GM21576 (cell line): ENCODE data around the gene LMF2.

Experiments used
- ATAC-seq: cut with Tn5 transposase; IDR thresholded peaks from one replicate; pipeline ENCODE4 v1.9.1; 2021; ENCODE audit warnings: mild to moderate bottlenecking, moderate library complexity; ENCODE audit not compliant: unreplicated experiment

The LMF2 gene

DNA sequence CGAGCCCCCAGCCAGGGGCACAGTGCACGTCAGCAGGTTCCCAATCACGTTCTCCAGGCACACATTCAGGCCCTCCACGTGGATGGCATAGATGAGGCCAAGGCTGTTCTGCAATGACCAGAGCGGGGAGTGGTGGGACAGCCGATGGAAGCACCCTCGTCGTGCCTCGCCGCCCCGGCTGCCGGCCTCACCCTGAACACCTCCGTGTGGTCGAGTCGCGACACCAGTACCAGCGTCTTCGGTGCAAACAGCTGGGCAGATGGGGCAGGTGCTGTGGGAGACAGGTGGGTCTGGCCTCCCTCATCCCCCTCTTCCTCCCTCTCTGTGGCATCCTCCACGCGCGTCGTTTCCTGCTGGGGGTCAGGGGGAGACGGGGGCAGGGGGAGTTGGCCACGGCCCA is 40.2 kb downstream of the LMF2 start:
- ATAC-seq, result no peak

DNA sequence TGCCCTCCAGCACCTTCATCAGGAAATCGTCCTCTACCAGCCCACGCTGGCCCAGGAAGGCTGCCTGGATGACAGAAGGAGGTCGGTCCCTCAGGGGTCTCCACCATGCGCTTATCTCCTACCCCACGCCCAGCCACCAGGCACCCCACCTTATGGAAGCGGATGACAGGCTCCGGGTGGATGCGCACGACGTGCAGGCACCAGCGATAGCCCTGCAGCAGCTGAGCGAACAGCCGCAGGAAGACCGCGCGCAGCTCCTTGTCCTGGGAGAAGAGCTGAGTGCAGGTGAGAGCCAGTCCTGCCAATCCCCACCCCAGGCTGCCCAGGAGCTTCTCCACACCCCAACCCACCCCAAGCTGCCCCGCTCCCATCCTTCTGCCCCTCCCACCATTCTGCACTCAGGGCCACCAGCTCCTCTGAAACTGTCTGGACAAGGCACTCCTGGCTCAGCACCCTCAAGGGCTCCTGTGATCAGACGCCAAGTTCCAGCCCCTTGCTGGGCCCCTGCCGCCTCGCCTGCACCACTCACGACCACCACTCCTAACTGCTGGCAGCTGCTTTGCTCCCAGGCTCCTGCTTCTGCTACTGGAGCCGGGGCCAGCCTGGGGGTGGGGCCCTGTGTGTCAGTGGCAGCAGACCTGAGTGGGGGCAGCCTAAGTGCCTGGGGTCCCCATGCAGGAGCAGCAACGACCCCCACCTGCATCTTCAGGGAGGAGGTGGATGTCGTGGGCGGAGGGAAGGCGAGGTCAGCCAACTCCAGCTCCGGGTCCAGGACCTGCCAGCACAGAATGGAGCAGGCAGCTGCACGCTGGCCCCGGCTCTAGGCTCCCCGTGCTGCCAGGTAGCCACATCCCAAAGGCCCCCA is 42.2 kb downstream of the LMF2 start:
- ATAC-seq, result no peak

DNA sequence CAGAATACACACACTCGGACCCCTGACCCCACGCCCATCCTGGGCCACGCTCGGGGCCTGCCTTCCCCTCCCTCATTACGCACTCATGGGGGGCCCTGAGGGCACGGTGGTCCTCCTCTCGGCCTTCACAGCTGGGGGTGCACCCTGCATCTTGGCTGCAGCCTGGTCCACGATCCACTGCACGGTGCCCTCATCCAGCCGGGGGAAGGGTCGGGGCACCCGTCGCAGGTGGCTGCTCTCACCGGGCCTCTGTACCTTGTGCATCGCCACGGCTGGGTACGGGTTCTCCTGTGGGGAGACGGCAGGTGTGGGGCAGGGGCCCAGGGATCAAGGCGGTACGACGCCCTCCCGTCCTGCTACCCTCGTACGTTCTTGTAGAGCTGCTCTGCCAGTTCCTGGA is 43.1 kb downstream of the LMF2 start:
- ATAC-seq, result no peak

DNA sequence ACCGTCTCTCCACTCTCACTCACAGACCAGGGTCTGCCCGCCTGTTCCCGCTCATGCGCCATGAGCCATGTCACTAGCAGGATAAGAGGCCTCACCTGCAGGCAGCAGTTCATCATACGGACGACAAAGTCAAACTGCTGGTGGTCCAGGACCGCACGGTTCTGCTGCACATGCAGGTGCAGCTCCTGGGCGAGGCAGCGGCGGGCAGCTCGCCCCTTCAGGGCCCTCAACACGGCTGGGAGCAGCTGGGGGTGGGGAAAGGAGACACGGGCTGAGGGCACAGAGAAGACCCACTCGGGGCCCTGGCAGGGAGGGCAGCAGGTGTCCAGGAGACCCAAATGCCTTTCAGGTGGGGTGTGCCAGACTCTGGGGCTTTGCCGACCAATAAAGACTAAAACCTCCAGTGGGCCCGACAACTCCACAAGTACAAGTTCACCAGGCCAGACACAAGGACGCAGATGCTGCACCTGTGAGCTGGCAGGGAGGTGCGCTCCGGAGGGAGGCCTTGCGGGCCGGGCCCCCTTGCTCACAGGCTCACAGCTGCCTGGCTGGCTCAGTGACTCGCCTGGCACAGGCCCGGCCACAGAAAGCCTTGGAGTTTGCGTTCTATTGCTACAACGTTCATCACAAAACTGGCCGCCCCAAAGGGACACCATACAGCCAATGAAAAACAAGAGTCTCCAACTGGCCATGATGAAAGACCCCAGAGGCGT is 44.2 kb downstream of the LMF2 start:
- ATAC-seq, result no peak

DNA sequence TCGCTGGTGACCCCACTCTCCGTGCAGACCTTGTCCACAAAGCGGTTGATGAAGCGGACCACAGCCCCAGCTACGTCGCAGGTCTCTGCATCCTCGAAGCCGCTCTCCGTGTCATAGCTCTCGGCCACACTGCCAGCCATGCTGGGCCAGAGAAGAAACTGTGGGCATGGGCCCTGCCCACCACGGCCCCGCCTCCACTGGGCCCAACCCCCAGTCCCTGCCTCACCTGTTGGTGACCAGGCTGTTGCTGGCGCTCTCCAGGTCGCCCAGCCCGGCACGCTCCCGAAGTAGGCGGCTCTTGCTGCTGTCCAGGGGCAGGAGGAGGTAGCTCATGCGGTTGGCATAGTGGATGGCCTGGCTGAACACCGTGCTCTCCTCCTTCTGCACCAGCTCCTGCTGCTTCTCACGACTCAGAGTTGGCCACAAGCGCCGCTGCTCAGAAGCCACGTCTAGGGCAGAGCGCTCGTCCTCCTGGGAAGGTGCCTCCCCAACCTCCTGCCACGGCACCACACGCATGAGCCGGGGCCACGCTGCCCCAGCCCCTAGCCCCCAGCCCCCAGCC is 45.4 kb downstream of the LMF2 start:
- no peak for ATAC-seq

DNA sequence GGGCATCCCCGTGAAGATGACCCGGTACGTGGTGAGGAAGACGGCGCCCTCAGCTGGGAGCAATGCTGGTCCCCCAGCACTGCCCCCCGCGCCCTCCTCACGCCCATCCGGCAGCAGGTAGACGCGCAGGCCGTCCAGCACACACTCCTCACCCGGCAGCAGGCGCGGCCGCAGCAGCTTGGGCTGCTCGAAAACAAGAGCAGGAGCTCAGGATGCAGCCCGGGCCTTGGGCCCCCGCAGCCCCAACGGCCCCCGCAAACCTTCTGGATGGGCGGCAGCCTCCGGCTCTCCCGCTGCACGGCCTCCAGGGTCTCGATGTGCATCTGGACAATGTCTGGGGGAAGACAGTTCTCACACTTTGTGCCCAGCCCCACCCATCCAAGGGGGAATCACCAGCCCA is 46.0 kb downstream of the LMF2 start:
- no peak for ATAC-seq

DNA sequence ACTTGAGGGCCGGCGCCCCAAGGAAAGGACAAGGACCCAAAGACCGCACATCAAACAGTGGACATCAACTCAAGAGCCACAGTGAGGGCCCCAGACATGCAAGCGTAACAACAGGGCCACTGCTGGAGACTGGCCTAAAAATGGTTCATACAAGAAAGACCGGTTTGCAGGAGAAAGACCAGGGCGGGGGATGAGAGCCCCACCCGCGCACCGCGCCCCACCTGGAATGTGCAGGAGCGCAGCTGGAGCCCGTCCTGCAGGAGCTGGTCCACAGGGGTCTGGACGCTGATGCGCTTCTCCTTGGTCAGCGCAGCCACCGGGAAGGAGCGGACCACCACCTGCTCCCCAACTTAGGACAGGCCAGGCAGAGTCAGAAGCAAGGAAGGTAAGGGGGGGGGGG is 46.6 kb downstream of the LMF2 start:
- ATAC-seq, result no peak

DNA sequence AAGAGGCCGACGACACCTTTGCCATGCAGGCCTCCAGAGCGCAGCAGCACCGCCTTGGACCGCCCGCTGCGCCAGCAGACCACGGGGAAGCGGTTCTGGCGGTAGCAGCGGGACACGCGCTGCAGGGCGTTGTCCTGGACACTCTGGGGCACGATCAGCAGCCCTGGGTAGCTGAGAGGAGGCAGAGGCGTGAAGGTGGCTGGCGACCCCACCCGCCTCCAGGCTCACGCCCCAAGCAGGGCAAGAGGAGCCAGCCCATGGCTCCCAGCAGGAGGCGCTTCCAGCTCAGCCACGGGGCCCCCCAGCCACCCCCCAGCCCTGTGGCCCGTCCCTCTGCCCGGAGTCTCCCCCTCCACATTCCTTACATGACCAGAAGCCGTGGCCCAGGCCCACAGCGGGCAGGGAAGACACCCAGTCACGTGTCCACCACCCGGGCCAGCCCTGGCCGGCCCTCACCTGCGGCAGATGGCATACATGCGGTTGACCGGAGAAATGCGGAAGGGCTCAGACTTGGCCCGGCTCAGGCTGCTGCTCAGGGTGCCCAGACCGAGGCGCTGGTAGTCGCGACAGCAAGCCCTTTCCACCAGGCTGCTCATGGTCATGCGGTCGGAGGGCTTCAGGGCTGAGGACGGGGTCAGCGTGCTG is 47.9 kb downstream of the LMF2 start:
- no peak for ATAC-seq

DNA sequence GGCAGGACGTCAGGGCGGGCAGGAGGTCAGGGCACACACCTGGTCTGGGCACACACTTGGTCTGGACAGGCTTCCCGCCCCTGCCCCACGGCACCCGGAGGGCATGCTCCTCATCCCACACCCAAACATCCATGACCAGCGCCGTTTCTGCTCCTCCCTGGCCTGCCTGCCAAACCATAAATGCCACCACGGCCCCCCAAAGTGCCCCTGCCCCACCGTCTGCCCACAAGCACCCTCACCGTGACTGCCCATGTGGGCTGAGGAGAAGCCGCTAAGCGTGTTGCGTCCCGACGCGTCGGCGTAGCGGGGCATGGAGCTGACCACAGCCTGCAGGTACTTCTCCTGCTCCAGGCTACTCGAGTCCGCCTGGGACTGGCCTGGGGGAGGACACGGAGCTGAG is 48.5 kb downstream of the LMF2 start:
- ATAC-seq, result no peak

DNA sequence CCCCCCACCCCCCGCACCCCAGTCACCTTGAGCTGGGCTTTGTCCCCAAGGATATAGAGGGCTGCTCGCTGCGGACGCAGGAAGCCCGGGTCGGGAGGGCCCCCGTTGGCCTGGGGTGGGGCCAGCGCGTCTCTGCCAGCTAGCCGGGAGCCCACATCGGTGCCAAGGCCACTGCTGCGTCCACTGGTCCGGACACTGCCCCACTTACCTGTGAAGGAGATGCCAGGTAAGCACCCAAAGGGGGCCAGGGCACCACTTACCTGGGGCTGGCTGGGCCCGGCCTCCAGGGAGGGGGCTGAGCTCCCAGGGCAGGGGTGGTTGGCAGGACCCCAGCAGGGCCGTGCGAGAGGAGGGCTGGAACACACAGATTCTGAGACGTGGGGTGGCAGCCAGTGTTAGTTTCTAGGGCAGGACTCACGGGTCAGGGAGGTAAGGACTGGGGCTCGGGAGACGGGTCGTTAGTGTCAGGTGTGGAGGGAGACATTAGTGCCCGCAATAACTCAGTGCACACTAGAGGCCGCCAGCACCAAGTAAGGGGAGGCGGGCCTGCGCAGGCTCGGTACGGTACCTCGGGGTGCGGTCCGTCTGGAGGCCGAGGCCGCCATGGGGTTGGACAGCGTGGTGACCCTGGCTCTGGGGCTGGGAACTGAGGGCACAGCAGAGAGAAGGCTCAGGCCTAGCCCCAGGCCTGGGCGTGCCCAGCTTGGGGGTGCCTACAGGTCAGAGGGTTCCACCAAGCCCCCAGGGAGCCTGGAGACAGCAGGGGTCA is 50.9 kb downstream of the LMF2 start:
- no peak for ATAC-seq

DNA sequence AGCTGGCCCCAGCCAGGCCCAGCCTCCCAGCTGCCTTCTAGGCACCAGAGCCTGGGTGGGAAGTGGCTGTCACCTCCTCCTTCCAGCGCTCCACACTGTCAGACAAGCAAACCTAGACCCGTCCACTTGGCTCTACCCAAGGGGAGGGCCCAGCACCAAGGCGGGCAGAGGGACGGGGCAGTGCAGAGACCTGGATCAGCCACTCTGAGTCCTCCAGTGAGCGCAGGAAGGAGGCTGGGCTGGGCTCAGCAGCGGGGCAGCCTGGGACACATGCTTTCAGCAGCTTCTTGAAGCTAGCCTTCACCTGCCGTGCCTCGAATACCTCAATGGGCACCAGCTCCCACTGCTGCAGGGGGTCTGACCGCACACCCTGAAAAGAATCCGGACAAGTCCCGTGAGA is 51.5 kb downstream of the LMF2 start:
- no peak for ATAC-seq

DNA sequence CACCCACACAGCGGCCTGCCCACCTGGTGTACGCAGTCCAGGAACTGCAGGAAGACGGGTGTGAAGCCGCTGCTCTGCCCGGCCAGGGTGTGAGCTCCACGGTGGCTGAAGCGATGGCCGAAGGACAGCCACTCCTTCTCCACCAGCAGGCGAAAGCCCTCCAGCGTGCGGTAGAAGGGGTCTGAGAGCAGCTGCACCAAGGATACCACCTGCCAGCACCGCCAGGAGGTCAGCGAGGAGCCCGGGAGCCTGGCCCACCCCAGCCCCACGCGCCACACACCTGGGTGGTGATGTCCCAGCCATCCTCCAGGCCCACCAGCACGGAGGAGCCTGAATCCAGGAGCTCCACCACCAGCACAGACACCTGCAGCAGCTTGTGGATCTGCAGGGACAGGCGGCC is 52.3 kb downstream of the LMF2 start:
- ATAC-seq, result no peak

DNA sequence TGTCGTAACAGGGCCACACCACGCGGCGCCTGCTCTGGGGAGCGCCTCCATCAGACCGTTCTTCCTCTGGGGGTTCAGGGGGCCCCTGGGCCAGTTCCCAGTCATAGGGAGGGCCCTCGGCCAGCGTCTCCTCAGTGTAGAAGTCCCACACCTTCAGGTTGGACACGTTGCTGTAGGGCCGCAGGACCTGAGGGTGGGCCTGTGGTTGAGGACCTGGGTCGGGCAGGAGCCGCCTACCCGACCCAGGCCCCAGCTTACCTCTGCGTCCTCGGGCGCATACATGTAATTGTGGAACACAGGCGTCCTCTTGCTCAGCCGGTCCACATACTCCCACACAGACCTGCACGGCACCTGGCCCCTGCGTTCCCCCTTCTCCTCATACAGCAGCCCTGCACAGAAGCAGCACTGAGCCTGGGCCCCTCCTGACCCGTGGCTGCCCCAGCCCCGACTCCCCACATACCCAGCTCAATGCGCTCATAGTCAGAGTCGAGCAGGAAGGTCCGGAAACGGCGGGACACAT is 52.9 kb downstream of the LMF2 start:
- ATAC-seq, result no peak
